SK-MEL-5 (cell line): Measurements from ENCODE around the gene SORCS1. TPM values are rescaled to one million over a fixed set of nuclear protein-coding genes. Genes with fewer than 3 reads are reported as not detected.
A peak's percentile ranks its signal among the peaks of the same experiment; 100 is the strongest.

Source experiments
- DNase-seq: peaks from one replicate; pipeline ENCODE4 v3.0.0-alpha.2; 2016; ENCODE audit warnings: low read depth, low spot score
- in situ Hi-C: cut with HindIII; loops from 2 replicates; pipeline ENCODE4 v1.10.0; 2016; ENCODE audit warnings: low sequenced_read_pairs, high pct_unique_total_duplicates, low pct_unique_long_range_greater_than_20kb
- polyA plus RNA-seq, 2 experiments: library from polyadenylated mRNA; depleted of rRNA; stranded (reverse); fragments of >200 nt; gene quantifications; 2 replicates each; pipeline ENCODE4 v1.2.3, GENCODE V29; 2015
- total RNA-seq: library from RNA; depleted of rRNA; stranded (reverse); fragments of >200 nt; shearing (Covaris generic); gene quantifications from 2 replicates; pipeline ENCODE4 v1.2.3, GENCODE V29; 2014; rRNA removed

SORCS1 gene
- 6.4 and 6.9 TPM in 2 replicates for total RNA-seq
- 3.3 and 5.1 TPM in 2 replicates for polyA plus RNA-seq (2015; cell fraction: cytosol; rRNA removed)
- polyA plus RNA-seq (2015; cell fraction: nucleus; rRNA removed), result 18.7 and 21.0 TPM in 2 replicates

DNA sequence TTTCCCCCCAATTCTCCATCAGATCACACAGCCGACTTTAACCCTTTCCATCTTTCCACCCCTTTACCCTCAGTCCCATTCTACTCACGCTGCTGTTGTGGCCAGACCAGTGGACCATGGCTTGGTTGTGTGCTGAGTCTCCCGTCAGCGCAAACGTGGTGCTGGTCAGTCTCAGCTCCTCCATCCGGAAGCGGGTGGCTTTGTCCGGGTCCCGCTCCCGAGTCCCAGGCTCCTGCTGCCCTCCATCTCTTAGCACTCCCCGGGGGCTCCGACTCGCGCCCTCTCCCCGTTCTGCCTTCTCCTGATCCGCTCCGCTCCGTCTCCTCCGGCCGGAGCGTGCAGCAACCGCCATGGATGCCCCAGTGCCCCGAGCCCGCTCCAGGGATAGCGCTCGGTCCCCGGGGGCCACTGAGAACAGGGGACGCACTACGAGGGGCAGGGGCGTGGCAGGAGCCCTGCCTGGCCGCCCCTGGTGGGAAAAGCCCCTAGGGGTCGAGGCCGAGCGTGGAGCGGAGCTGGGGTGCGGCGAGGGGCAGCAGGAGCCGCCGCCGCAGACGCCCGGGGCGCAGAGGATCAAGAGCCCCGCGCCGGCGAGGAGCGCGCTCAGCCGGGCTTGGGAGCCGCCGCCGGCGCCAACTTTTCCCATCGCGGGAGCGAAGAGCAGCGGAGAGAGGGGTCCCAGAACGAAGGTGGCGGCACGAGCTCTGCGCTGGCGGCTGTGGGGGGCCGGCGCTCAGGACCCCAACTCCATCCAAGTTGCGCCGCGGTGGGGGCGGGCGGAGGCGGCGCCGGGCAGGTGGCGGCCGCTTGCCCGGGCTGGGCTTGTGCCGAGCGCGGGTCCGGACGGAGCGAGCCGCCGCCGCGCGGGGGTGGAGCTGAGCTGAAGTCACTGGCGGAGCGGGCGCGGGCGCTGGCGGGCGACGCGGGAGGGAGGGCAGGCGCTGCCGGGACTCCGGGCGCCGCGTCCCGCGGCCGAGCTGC is at the start of gene SORCS1:
SORCS1 (minus strand) TSS at position 826 of the 981 bp plus-strand sequence.
- peak; percentile 15 for DNase-seq
- in situ Hi-C loops, result no loop called here

DNA sequence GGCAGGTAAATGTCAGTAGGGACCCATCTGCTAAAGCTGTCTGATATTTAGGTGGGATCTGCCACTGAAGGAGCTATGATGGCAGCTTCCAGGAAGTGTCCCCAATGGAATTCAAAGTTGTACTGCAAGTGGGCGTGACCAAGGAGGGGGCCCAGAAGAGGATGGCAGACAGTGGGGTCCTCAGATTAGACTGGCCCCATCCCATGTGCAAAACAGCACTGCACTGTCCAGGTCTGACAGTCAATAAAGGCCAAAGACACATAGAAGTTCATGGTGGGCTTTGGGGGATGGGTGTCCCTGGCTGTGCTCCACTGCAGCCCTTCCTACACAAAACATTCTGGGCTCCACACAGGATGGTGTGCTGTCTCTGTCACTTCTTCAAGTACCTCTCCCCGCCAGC is 49.8 kb upstream of the SORCS1 start:
- no peak for DNase-seq
- in situ Hi-C loops, result no loop called here

GRCh38 chr10:107213861-107214260 is 49.4 kb upstream of the SORCS1 start:
- in situ Hi-C loops, result no loop called here
- no peak for DNase-seq

- in situ Hi-C loops, result no loop called here
- peak; percentile 13 for DNase-seq
Measured at GRCh38 chr10:107206833-107207232, 42.3 kb upstream of the SORCS1 start.

DNA sequence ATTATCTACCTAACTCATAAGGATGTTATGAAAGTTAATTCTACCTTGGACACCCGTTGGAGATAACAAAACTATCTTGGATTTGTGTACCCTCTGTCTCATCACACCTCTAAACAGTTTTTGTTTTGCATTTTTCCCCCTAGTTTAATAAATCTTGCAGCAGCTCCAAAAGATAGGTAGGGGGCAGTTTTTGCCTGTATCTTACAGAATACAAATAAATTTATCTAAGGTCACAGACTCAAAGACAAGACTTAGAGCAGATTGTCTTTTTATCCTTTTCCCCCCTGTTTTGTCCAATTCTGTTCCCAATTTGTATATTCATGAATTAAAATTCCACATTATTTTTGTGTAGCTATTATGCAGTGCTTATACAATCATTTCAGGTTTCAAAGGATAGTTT is 5.0 kb upstream of the SORCS1 start:
- DNase-seq, result peak; percentile 37
- in situ Hi-C loops, result no loop called here

- DNase-seq, result no peak
- in situ Hi-C loops, result no loop called here
Measured at GRCh38 chr10:107168738-107169137, 4.2 kb upstream of the SORCS1 start.

DNA sequence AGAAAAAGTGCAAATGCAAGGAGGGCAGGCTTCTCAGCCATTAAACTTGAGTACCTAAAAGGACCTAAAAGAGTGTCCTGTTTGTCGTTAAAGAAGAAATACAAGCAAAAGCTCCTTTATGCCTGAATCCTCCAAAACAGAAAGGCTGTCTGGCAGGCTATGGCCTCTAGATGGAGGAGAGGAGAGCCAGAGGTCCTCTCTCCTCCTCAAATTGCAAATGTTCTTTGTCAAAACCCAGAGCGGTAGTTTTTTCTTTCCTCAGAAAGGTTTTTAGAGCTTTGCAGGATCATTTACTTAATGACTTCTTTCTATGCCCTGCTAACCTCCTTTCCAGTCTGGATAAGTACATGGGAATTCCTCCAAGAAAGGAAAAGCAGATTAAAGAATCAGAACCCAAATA is 1.9 kb upstream of the SORCS1 start:
- in situ Hi-C loops, result no loop called here
- DNase-seq, result peak; percentile 16

DNA sequence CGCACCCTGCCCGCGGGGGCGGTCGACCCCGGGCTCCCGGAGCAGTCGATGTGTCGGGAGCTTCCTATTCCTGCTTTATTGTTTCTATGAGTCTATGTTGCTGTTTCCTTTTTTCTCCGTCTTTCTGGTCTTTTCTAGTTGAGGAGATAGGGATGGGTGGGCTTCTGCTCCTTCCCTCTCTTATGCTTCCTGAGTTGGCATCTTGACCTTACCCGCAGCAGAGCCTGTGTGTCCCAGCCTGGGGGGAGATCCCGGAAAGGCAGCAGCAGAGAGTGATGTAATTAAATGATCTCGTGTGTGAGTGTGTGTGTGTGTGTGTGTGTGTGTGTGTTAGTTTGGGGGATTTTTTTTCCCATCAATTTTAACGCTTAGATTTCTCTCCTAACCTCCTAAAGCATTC is 486 bp upstream of the SORCS1 start:
- no peak for DNase-seq

DNA sequence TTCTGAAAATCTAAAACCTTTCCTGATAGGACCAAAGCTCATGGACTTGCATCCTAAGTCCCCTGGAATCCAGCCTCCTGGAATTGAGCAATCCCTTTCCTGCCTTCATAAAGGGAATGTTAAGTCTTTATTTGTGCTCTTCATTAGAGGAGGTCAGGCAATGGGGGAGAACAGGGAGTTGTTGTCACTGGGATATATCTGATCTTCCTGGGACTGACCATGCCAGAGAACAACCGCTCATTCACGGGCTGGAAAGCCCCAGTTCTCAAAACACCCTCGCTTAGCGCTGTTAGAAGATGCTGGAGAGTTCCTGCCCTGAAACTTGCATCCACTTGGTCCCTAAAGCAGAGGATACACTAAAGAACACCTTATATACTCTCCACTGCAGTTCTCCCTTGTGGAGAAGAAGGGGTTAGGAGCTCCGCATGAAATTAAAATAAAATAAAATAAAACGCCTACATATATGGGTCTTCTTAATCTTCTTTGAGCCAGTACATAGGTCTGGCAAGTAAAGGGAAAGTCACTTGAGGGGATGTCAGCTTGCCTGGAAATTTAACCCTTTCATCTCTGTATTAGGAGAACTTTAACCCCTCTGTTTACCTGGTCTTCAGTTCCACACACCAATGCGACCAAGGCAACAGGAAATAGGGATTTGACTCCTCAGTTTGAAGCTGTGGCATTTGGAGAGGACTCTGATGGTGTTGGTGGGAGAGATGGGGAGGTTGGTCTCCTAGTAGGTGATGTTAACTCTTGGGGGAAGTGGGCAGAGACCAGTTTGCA is 1.2 kb downstream of the SORCS1 start:
- in situ Hi-C loops, result no loop called here
- DNase-seq, result peak; percentile 79

More for the DNA sequence above, 486 bp upstream of the SORCS1 start:
- in situ Hi-C loops, result no loop called here

GRCh38 chr10:107160866-107161265 is 3.6 kb downstream of the SORCS1 start:
- DNase-seq, result no peak
- in situ Hi-C loops, result no loop called here

- DNase-seq, result no peak
- in situ Hi-C loops, result no loop called here
Measured at GRCh38 chr10:107159871-107160270, 4.6 kb downstream of the SORCS1 start.

DNA sequence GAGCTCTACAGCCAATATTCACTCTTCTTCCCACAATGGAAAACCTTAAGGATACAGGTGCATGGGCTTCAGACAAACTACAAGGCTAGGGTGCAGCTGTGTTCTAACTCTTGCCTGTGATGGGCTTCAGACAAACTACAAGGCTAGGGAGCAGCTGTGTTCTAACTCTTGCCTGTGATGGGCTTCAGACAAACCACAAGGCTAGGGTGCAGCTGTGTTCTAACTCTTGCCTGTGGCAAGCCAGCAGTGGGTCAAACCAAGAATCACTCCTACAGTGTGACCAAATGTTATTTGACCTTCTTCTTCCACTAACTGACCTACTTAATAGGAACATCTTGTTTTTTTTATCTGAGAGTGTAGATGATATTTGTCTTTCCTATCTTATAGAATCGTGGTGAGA is 7.4 kb downstream of the SORCS1 start:
- in situ Hi-C loops, result no loop called here
- no peak for DNase-seq

GRCh38 chr10:107152087-107152486 is 12.4 kb downstream of the SORCS1 start:
- no peak for DNase-seq
- in situ Hi-C loops, result no loop called here

DNA sequence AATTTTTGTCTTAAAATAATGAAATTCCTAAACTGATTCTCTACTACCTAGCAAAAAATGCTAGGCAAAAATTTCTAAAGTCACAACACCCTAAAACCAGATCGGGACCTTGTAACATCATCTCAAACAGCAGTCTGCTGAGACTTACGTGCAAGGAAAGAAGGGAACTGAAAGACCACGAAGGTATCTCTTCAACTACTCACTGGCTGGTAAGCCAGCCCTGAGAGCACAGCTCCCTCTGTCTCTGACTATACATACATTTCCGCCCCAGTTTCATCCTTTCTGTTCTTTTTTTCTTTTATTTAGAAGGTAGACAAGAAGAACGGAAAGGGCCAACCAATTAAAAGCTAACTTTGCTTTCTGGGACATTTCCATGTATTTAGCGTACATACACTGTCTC is 15.6 kb downstream of the SORCS1 start:
- in situ Hi-C loops, result no loop called here

GRCh38 chr10:107144490-107144889 is 20.0 kb downstream of the SORCS1 start:
- peak; percentile 12 for DNase-seq
- in situ Hi-C loops, result no loop called here

More for the DNA sequence above, 15.6 kb downstream of the SORCS1 start:
- no peak for DNase-seq

DNA sequence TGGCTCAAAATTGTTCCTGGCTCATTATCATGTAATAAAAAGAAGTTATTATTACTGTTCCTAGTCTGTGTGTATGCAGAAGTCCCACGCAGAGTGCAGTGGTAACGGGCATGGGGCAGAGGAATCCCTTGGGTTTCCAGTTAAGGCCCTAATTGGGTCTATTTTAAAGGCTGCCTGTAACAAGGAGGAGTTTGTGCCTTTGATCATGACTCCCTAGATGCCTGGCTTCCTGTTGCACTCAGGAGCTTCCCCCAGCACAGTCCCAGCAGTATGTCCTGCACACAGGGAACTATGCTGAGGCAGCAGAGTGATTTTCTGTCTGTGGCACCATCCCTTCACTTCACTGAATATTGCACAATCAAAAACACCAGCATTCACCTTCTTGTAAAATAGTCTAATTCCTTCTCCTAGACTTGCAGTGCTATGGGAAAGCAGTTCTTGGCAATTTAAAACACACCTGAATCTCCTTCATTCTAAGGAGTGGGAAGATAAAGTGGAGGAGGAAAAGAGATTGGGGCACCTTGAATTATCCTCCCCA is 22.9 kb downstream of the SORCS1 start:
- DNase-seq, result peak; percentile 35
- in situ Hi-C loops, result no loop called here

- in situ Hi-C loops, result no loop called here
Measured at GRCh38 chr10:107139237-107139636, 25.3 kb downstream of the SORCS1 start.

GRCh38 chr10:107133656-107134055 is 30.9 kb downstream of the SORCS1 start:
- in situ Hi-C loops, result no loop called here
- no peak for DNase-seq

More at GRCh38 chr10:107139237-107139636, 25.3 kb downstream of the SORCS1 start:
- peak; percentile 15 for DNase-seq
